Measurements from ENCODE around the gene MRPL20. TPM values are rescaled to one million over a fixed set of nuclear protein-coding genes. Genes with fewer than 3 reads are reported as not detected.

The MRPL20 gene
- total and polyA plus RNA-seq, 9 of the 15 experiments (the other 6 are each of a cell fraction or from before 2014, with no cell fraction given), result 180 to 671 (median 229) TPM

GRCh38 chr1:1406821-1407635, at the start of gene MRPL20 (continued):
- TF ChIP-seq ATF4 (CRISPR knock-in tag; IDR thresholded peaks at IDR 0.05), result no peak; the same call in 1 of the 2 replicates
- no peak for TF ChIP-seq RUNX1 (IDR thresholded peaks at IDR 0.05; ENCODE audit: low read depth)
- TF ChIP-seq SNRNP70 (optimal IDR thresholded peaks at IDR 0.05; ENCODE audit: low read depth, low read length), result no peak
- no peak for TF ChIP-seq MEF2A (IDR thresholded peaks at IDR 0.05; ENCODE audit: control insufficient read depth, low read depth, low read length)
- no peak for TF ChIP-seq ZBTB43 (CRISPR knock-in tag; IDR thresholded peaks at IDR 0.05)
- TF ChIP-seq ZNF143 (CRISPR knock-in tag; IDR thresholded peaks at IDR 0.05), result peak; percentile 85
- TF ChIP-seq ZNF644 (tag; IDR thresholded peaks at IDR 0.05; ENCODE audit: low read depth), result peak; percentile 72; the same call in 1 of the 2 replicates
- TF ChIP-seq CUX1 (CRISPR knock-in tag; IDR thresholded peaks at IDR 0.05), result no peak
- no peak for TF ChIP-seq PTRF (tag; IDR thresholded peaks at IDR 0.05)
- peak; percentile 94 for TF ChIP-seq CREM (IDR thresholded peaks at IDR 0.05; ENCODE audit: low read depth)
- TF ChIP-seq ZNF511 (CRISPR knock-in tag; IDR thresholded peaks at IDR 0.05), result no peak; the same call in 1 of the 2 replicates
- peak; percentile 90 for TF ChIP-seq CBX1 (IDR thresholded peaks at IDR 0.05; ENCODE audit: low read depth)
- peak; percentile 79 for TF ChIP-seq PML (IDR thresholded peaks at IDR 0.05; ENCODE audit: low read length)
- no peak for TF ChIP-seq XRCC4 (IDR thresholded peaks at IDR 0.05; ENCODE audit: extremely low read depth, insufficient read depth, insufficient read length)
- no peak for TF ChIP-seq CEBPB (tag; IDR thresholded peaks at IDR 0.05)
- no peak for TF ChIP-seq CLOCK (CRISPR knock-in tag; IDR thresholded peaks at IDR 0.05; ENCODE audit: borderline replicate concordance)
